IPS-15b (cell line): ENCODE data around the gene UTS2B.

Experiments used
- H3K27me3 ChIP-seq: one replicate; pipeline ENCODE4 v1.6.1; 2013; ENCODE audit warnings: low read length; ENCODE audit not compliant: control insufficient read depth, insufficient read depth
- H3K36me3 ChIP-seq: one replicate; pipeline ENCODE4 v1.6.1; 2013; ENCODE audit warnings: low read length; ENCODE audit not compliant: control insufficient read depth, insufficient read depth
- H3K4me1 ChIP-seq: one replicate; pipeline ENCODE4 v1.6.1; 2013; ENCODE audit warnings: mild to moderate bottlenecking, low read length; ENCODE audit not compliant: control insufficient read depth, insufficient read depth
- H3K4me3 ChIP-seq: one replicate; pipeline ENCODE4 v1.5.1; 2013; ENCODE audit warnings: low read depth, low read length
- H3K9ac ChIP-seq: one replicate; pipeline ENCODE4 v1.6.1; 2013; ENCODE audit warnings: low read depth, mild to moderate bottlenecking, low read length
- H3K9me3 ChIP-seq: one replicate; pipeline ENCODE4 v1.6.1; 2013; ENCODE audit warnings: mild to moderate bottlenecking, low read length; ENCODE audit not compliant: control insufficient read depth, insufficient read depth

The UTS2B gene

DNA sequence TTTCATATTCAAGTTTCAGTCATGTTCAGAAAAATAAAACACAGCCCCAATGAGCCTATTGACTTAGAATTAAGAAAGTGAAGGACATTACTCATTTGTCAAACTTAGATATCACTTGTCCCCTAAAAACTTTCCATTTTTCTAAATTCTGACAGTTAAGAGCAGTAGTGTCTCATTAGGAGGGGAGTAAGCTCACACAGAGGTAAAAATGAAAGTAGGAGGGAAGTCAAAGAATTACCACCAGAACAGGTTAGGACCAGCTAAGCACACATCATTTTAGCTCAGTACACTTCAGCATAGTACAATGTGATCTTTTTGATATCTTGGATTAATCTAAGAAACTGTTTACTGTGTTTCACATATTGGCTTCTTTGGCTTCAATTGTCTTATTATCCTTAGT is 67.0 kb downstream of the UTS2B start:
- Histone ChIP-seq H3K9ac (no peak overlapping the region), H3K4me1 (peaks cover 10% of the 10 kb centered on the region), H3K27me3 (no peaks in the 10 kb centered on the region), H3K4me3 (no peak overlapping the region), H3K9me3 (no peaks in the 10 kb centered on the region), H3K36me3 (no peaks in the 10 kb centered on the region)

DNA sequence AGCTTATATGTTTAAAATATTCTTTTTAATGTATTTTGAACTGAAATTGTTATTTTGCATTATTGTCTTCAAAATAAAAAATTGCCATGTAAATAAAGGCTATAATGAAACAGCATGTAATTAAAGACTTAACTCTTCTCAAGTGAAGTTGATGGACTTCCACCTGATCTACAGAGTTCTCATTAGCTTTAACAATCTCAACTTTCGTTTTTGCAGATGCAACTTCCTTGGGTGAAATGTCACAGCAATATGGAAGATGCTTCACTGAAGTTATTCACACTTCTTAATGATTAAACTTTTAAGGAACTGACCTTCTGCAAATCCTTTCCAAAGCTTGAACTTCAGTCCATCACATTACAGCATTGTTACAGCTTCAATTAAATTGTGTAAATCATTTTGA is 67.7 kb downstream of the UTS2B start:
- peaks cover 10% of the 10 kb centered on the region for H3K4me1 ChIP-seq
- H3K27me3 ChIP-seq, result no peaks in the 10 kb centered on the region
- H3K4me3 ChIP-seq, result no peak overlapping the region
- no peaks in the 10 kb centered on the region for H3K9me3 ChIP-seq
- no peak overlapping the region for H3K9ac ChIP-seq
- H3K36me3 ChIP-seq, result no peaks in the 10 kb centered on the region

GRCh38 chr3:191261304-191261638 is 69.1 kb downstream of the UTS2B start:
- peaks cover 13% of the 10 kb centered on the region for H3K4me1 ChIP-seq
- H3K36me3 ChIP-seq, result no peaks in the 10 kb centered on the region

DNA sequence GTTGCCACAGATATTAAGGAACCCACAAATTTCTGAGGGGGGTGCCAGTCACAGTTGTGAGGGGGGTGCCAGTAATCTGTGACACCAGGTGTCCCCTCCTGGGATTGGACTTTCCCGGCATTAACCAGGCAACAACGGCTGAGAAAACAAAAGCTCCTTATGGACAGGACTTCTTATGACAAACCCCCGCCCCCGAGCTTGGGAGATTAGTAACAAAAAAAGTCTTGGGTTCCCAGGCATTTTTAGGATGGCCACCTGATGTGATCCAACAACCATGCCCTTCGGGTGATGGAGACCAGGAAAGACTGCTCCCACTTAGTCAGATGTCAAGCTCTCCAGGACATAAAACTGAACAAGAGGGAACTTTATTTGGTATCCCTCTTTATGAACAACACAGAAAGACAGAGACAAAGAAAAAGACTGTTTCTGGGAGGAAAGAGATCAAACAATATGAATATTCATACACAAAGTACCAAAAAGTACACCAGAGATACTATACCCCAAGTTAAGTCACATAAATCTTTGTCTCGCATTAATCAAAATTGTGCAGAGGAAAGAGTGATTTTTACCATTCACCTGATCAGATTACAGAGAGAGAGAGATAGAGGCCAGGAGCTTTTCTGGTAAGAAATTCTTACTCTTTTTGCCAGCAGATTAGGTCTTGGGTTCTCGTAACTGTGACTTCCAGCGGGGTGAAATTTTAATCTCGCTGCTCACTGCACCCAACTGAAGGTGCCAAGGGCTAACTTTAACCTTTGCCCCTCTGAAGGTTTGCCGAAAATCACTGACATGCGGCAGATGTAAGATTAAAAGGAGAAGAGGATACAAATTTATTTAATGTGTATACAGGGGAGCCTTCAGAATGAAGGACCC is 69.7 kb downstream of the UTS2B start:
- peaks cover 15% of the 10 kb centered on the region for H3K4me1 ChIP-seq

More at GRCh38 chr3:191261304-191261638, 69.1 kb downstream of the UTS2B start:
- Histone ChIP-seq H3K27me3 (no peaks in the 10 kb centered on the region), H3K9ac (no peak overlapping the region), H3K4me3 (no peak overlapping the region), H3K9me3 (no peaks in the 10 kb centered on the region)

GRCh38 chr3:191259486-191259885 is 70.8 kb downstream of the UTS2B start:
- Histone ChIP-seq H3K4me3 (no peak overlapping the region), H3K9me3 (no peaks in the 10 kb centered on the region), H3K4me1 (peaks cover 25% of the 10 kb centered on the region), H3K27me3 (no peaks in the 10 kb centered on the region), H3K36me3 (no peaks in the 10 kb centered on the region), H3K9ac (no peak overlapping the region)

More for the DNA sequence above, 69.7 kb downstream of the UTS2B start:
- Histone ChIP-seq H3K27me3 (no peaks in the 10 kb centered on the region), H3K36me3 (no peaks in the 10 kb centered on the region), H3K9me3 (no peaks in the 10 kb centered on the region), H3K9ac (no peak overlapping the region), H3K4me3 (no peak overlapping the region)

DNA sequence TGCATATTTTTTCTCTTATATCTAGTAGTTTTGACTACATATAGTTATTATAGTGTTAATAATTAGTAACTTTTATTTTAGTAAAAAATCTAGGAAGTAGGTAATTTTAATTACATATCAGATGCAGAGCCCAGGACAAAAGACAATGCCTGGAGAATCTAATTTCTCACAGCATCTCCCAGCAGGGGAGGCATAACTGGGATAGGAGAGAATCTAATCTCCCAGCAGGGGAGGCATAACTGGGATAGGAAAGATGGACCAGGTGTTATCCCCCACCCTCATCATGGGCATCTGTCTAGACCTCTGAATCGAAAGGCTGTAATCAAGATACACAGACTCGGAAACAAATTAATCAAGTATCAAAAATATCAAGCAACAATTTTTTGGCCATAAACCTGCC is 73.0 kb downstream of the UTS2B start:
- H3K4me1 ChIP-seq, result peaks cover 41% of the 10 kb centered on the region
- H3K9ac ChIP-seq, result no peak overlapping the region
- no peak overlapping the region for H3K4me3 ChIP-seq
- no peaks in the 10 kb centered on the region for H3K36me3 ChIP-seq
- H3K27me3 ChIP-seq, result no peaks in the 10 kb centered on the region
- H3K9me3 ChIP-seq, result no peaks in the 10 kb centered on the region

GRCh38 chr3:191256405-191256804 is 73.9 kb downstream of the UTS2B start:
- Histone ChIP-seq H3K36me3 (no peaks in the 10 kb centered on the region), H3K4me1 (peaks cover 41% of the 10 kb centered on the region), H3K9me3 (no peaks in the 10 kb centered on the region), H3K4me3 (no peak overlapping the region), H3K27me3 (no peaks in the 10 kb centered on the region), H3K9ac (no peak overlapping the region)

DNA sequence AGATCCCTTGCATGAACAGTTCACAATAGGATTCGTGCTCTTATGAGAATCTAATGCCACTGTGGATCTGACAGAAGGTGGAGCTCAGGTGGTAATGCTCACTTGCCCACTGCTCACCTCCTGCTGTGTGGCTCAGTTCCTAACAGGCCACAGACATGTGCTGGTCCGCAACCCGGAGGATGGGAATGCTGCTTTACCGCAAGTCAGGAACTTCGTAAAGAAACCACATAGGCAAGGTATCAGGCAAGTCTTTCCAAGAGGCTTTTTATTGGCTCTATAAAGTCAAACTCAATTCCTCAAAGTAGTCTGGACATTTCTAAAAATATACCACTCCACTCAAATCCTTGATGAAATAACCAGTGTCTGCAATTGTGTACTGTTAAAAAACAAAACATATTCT is 75.2 kb downstream of the UTS2B start:
- Histone ChIP-seq H3K4me1 (peaks cover 34% of the 10 kb centered on the region), H3K9ac (no peak overlapping the region), H3K36me3 (no peaks in the 10 kb centered on the region), H3K9me3 (no peaks in the 10 kb centered on the region), H3K4me3 (no peak overlapping the region), H3K27me3 (no peaks in the 10 kb centered on the region)

DNA sequence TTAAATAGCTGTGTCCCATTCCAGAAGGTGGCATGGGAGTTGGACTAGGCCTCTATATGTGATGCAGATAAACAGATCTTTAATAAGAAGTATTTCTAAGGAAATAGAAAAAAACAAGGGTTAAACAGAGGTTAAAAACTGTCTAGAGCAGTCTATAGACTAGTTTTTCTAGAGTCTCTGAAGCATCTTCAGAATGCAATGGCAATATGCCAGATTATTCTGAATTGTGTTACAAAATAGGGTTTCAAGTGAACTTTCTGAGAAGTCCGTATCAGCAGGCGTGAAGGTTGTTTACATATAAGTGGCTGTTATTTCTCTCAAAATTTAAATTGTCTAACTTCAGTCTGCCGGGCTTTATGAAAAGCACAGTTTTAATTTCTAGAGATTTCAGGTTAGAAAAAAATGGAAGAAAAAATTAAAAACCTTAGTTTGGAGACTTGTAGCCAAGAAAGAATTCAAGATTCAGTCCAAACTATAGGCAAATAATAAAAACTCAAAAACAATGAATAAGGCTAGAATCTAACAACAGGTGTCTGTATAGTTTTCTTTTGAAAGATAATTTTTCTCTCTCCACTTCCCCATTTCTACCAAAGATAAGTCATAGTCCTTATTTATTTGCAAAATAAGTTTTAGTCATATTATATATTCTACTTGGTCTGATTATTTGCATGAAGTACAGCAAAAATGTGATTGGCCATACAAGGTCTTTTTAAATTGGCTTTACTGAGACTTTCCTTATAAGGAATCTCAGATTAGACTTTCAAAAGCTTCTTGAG is 76.0 kb downstream of the UTS2B start:
- Histone ChIP-seq H3K9me3 (no peaks in the 10 kb centered on the region), H3K9ac (no peak overlapping the region), H3K4me1 (peaks cover 41% of the 10 kb centered on the region), H3K4me3 (no peak overlapping the region), H3K27me3 (no peaks in the 10 kb centered on the region), H3K36me3 (no peaks in the 10 kb centered on the region)

DNA sequence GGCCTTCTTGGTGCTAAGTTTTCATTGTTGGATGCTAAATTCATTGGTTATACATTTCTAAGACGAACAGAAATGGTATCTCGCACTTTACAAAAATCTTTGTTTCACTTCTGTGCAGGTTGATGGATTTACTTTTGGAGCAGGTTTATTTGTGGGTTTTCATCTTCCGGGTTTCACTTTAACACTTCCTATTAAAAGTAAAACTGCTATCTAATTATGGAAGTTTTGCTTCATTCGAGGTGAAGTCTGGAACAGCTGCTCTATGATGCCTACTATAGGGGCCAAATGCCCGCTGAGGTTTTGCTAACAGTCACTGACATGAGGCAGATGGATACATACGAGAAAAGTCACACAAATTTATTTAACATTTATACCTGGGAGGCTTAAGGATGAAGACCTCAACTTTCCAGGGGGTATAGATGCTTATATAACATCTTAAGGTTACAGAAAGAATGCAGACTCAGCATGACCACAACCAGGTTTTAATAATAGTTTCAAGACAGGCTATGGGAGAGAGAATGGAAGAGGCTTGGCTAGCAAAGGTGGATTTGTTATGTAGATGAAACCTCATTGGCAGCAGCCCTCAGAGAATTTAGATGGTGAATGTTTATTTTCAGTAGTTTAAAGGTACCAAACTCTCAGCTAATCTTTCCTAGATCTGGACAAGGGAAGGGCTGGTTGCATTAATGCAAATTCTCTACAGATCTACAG is 77.1 kb downstream of the UTS2B start:
- Histone ChIP-seq H3K4me1 (peaks cover 38% of the 10 kb centered on the region), H3K4me3 (no peak overlapping the region), H3K27me3 (no peaks in the 10 kb centered on the region), H3K36me3 (no peaks in the 10 kb centered on the region), H3K9ac (no peak overlapping the region), H3K9me3 (no peaks in the 10 kb centered on the region)

GRCh38 chr3:191246630-191247029 is 83.7 kb downstream of the UTS2B start:
- peaks cover 7% of the 10 kb centered on the region for H3K4me1 ChIP-seq
- no peaks in the 10 kb centered on the region for H3K27me3 ChIP-seq

More at GRCh38 chr3:191246630-191247029, 83.7 kb downstream of the UTS2B start:
- Histone ChIP-seq H3K9me3 (no peaks in the 10 kb centered on the region), H3K9ac (no peak overlapping the region), H3K36me3 (no peaks in the 10 kb centered on the region), H3K4me3 (no peak overlapping the region)
